Gastrocnemius medialis (tissue), 4 donors: Measurements from ENCODE around the gene GNB3. TPM values are rescaled to one million over a fixed set of nuclear protein-coding genes. Genes with fewer than 3 reads are reported as not detected.

Experiments used
- ATAC-seq, 2 donors: fragments of 150-250 bp; one replicate each; pipeline ENCODE4 v1.9.1; 2016
- DNase-seq, 2 donors: peaks; one replicate each; pipeline ENCODE4 v3.0.0-alpha.2; 2019
- H3K27ac ChIP-seq, 4 donors: fragments of 200-600 bp; sonication (generic); 1 replicate in 1 of 4; 2 replicates in 3 of 4; pipeline ENCODE4 v1.5.1; 2016 to 2018; ENCODE audit warnings: mild to moderate bottlenecking in 2 of 4, moderate library complexity in 1 of 4
- H3K27me3 ChIP-seq, 3 donors: fragments of 200-600 bp; sonication (generic) in 2 of 3; 1 replicate in 1 of 3; 2 replicates in 2 of 3; pipeline versions ENCODE4 v1.5.1 to v1.6.0; 2016 to 2019; ENCODE audit warnings: mild to moderate bottlenecking in 1 of 3, moderate library complexity in 1 of 3
- H3K36me3 ChIP-seq, 2 donors: fragments of 200-600 bp; sonication (generic) in 1 of 2; one replicate each; pipeline ENCODE4 v1.5.1; 2017 to 2018
- H3K4me1 ChIP-seq, 2 donors: fragments of 200-600 bp; sonication (generic) in 1 of 2; one replicate each; pipeline ENCODE4 v1.5.1; 2016 to 2017; ENCODE audit warnings: mild to moderate bottlenecking in 2 of 2
- H3K4me3 ChIP-seq, 4 donors: fragments of 200-600 bp; sonication (generic) in 3 of 4; 1 replicate in 1 of 4; 2 replicates in 3 of 4; pipeline ENCODE4 v1.5.1; 2016 to 2019; ENCODE audit warnings: mild to moderate bottlenecking in 2 of 4
- H3K9me3 ChIP-seq, 3 donors: fragments of 200-600 bp; sonication (generic) in 2 of 3; 1 replicate in 1 of 3; 2 replicates in 2 of 3; pipeline ENCODE4 v1.5.1; 2016 to 2019
- POLR2A ChIP-seq, 2 donors: fragments of 450-650 bp; IDR thresholded peaks; one replicate each; pipeline ENCODE4 v1.6.1; 2017; ENCODE audit warnings: antibody characterized with exemption in 2 of 2, mild to moderate bottlenecking in 2 of 2, moderate library complexity in 2 of 2
- in situ Hi-C, 4 donors: fragments of 200-750 bp; cut with MboI; loops; one replicate each; pipeline versions ENCODE4 v1.15.0 to v1.8.0; 2017; ENCODE audit warnings: low sequenced_read_pairs in 4 of 4
- intact Hi-C: fragments of 100-400 bp; cut with DNase I; formaldehyde crosslinking; loops from one replicate; pipeline ENCODE4 v1.15.1; 2023; ENCODE audit warnings: low total_unique reads
- total RNA-seq, 4 donors: library from RNA; depleted of rRNA; stranded (reverse); fragments of >200 nt; gene quantifications; one replicate each; pipeline versions ENCODE4 v1.1.0 to v1.2.3, GENCODE V29; 2016
- TF ChIP-seq, protein P1 (sequence below), 5 experiments: fragments of 450-650 bp in 3 of 5; fragments of 200-600 bp in 2 of 5; sonication (generic) in 2 of 5; IDR thresholded peaks in 4 of 5; conservative IDR thresholded peaks in 1 of 5; 1 replicate in 4 of 5; 2 replicates in 1 of 5; pipeline ENCODE4 v1.5.1; 2016 to 2019; ENCODE audit warnings: antibody characterized with exemption in 5 of 5, mild to moderate bottlenecking in 3 of 5, moderate library complexity in 3 of 5

The GNB3 gene
- total RNA-seq, 4 donors from 2014 or later: not detected

DNA sequence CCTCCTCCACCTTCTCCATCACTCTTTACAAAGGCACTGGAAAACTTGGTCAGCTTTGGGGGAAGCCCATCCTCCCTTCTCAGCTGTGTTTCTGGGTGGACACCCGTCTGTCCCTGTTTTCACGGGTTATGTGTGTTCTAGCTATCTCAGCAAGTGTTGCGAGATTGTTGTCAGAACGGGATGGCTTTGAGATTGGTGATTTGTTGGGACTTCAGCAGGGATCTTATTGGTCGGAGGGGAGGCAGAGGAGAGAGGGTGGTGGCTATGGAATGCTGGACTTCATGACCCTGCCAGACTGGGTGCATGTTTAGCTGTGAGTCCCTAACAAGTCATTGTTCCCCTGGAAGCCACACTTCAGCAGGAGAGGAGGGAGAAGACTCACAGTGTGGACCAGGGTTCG lies 13.3 kb downstream of the GNB3 start:
- Histone ChIP-seq H3K4me3 (no peak overlapping the region), H3K27ac (peak overlapping the region in 1 of 4 donors; percentile 96), H3K9me3 (no peaks in the 10 kb centered on the region), H3K36me3 (peaks cover 0 to 37% of the 10 kb centered on the region in 2 donors), H3K4me1 (peaks cover 13 to 17% of the 10 kb centered on the region in 2 donors), H3K27me3 (no peaks in the 10 kb centered on the region)
- ATAC-seq (no peak), DNase-seq (no peak)
- TF ChIP-seq, protein P1, sequence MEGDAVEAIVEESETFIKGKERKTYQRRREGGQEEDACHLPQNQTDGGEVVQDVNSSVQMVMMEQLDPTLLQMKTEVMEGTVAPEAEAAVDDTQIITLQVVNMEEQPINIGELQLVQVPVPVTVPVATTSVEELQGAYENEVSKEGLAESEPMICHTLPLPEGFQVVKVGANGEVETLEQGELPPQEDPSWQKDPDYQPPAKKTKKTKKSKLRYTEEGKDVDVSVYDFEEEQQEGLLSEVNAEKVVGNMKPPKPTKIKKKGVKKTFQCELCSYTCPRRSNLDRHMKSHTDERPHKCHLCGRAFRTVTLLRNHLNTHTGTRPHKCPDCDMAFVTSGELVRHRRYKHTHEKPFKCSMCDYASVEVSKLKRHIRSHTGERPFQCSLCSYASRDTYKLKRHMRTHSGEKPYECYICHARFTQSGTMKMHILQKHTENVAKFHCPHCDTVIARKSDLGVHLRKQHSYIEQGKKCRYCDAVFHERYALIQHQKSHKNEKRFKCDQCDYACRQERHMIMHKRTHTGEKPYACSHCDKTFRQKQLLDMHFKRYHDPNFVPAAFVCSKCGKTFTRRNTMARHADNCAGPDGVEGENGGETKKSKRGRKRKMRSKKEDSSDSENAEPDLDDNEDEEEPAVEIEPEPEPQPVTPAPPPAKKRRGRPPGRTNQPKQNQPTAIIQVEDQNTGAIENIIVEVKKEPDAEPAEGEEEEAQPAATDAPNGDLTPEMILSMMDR (IDR thresholded peaks at IDR 0.05 in 4 of 5, conservative IDR thresholded peaks at IDR 0.05 in 1 of 5): no peak
- no peak for TF ChIP-seq POLR2A (IDR thresholded peaks at IDR 0.05)
- intact Hi-C loops (loop anchor here (10.0 kb wide), 1 partner anchor 299 kb away; the partner anchor contains the start of gene IFFO1), in situ Hi-C loops (no loop called here)

- Histone ChIP-seq H3K4me1 (peaks cover 13 to 17% of the 10 kb centered on the region in 2 donors), H3K36me3 (peaks cover 0 to 50% of the 10 kb centered on the region in 2 donors), H3K9me3 (no peaks in the 10 kb centered on the region), H3K4me3 (no peak overlapping the region), H3K27me3 (no peaks in the 10 kb centered on the region), H3K27ac (no peak overlapping the region)
- ATAC-seq: no peak
- no peak for TF ChIP-seq POLR2A (IDR thresholded peaks at IDR 0.05)
- TF ChIP-seq, protein P1 (IDR thresholded peaks at IDR 0.05 in 4 of 5, conservative IDR thresholded peaks at IDR 0.05 in 1 of 5): no peak
- in situ Hi-C loops (no loop called here), intact Hi-C loops (loop anchor here (10.0 kb wide), 1 partner anchor 301 kb away; the partner anchor contains the start of gene IFFO1)
- no peak for DNase-seq
These were observed 14.6 kb downstream of the GNB3 start for GRCh38 chr12:6855322-6855721.

DNA sequence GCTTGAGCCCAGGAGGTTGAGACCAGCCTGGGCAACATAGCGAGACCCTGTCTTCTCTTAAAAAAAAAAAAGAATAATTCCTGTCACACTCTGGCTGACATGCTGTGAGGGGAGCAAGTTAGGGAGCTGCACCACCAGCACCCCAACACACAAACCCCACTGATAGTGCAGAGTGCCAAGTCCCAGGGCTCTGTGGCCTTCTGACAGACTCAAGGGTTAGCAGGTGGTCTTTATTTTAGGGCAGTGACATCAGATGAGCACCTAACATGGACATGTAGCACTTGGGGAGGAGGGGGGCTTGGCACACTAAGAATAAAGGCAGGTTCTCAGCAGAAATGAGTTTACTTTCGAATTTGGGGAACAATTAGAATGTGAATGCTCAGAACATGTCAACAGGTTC lies 18.1 kb downstream of the GNB3 start:
- DNase-seq (no peak), ATAC-seq (no peak)
- H3K4me3 ChIP-seq: no peak overlapping the region
- no peaks in the 10 kb centered on the region for H3K9me3 ChIP-seq
- intact Hi-C loops: loop anchor here (10.0 kb wide), 1 partner anchor 304 kb away; the partner anchor contains the start of gene IFFO1
- in situ Hi-C loops: no loop called here
- H3K27me3 ChIP-seq: no peaks in the 10 kb centered on the region
- peaks cover 0 to 85% of the 10 kb centered on the region in 2 donors for H3K36me3 ChIP-seq
- H3K4me1 ChIP-seq: peaks cover under 1 to 3% of the 10 kb centered on the region in 2 donors
- H3K27ac ChIP-seq: no peak overlapping the region
- TF ChIP-seq, protein P1 (IDR thresholded peaks at IDR 0.05 in 4 of 5, conservative IDR thresholded peaks at IDR 0.05 in 1 of 5): no peak
- no peak for TF ChIP-seq POLR2A (IDR thresholded peaks at IDR 0.05)

DNA sequence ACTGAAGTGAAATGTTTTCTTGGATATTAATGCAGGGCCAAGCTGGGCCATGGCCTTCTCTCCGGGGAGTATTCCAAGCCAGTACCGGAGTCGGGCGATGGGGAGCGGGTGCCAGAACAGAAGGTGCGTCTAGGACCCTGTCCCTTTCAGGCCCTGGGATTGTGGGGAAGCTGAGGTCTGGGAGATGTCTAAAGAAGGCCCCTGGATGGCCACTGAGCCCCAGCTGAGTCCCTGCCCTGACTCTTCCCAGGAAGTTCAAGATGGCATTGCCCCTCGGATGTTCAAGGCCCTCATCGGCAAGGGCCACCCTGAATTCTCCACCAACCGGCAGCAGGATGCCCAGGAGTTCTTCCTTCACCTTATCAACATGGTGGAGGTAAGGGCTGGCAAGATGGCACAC lies 19.4 kb downstream of the GNB3 start:
- intact Hi-C loops: no loop called here
- H3K27ac ChIP-seq: no peak overlapping the region
- no peaks in the 10 kb centered on the region for H3K9me3 ChIP-seq
- TF ChIP-seq POLR2A (IDR thresholded peaks at IDR 0.05): no peak
- TF ChIP-seq, protein P1 (IDR thresholded peaks at IDR 0.05 in 4 of 5, conservative IDR thresholded peaks at IDR 0.05 in 1 of 5): no peak
- no peaks in the 10 kb centered on the region for H3K4me1 ChIP-seq
- in situ Hi-C loops: no loop called here
- ATAC-seq: no peak
- H3K4me3 ChIP-seq: no peak overlapping the region
- DNase-seq: no peak
- peaks cover 0 to 98% of the 10 kb centered on the region in 2 donors for H3K36me3 ChIP-seq
- no peaks in the 10 kb centered on the region for H3K27me3 ChIP-seq

DNA sequence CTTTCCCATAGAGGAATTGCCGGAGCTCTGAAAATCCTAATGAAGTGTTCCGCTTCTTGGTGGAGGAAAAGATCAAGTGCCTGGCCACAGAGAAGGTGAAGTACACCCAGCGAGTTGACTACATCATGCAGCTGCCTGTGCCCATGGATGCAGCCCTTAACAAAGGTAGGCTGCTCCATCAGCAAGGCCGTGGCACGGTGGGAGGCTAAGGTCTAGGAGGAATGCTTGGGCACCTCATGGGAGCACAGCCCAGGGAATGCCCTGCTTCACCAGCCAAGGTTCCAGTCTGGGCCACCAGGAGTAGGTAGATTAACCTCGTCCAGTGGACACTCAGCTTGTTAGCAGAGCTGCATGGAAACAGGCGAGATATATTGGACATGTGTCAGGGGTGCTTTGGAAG lies 20.2 kb downstream of the GNB3 start:
- ATAC-seq (no peak), DNase-seq (no peak)
- H3K27ac ChIP-seq: no peak overlapping the region
- no peak overlapping the region for H3K4me3 ChIP-seq
- no peaks in the 10 kb centered on the region for H3K27me3 ChIP-seq
- no peaks in the 10 kb centered on the region for H3K4me1 ChIP-seq
- H3K36me3 ChIP-seq: peaks cover 0 to 100% of the 10 kb centered on the region in 2 donors
- no peaks in the 10 kb centered on the region for H3K9me3 ChIP-seq
- TF ChIP-seq, protein P1 (IDR thresholded peaks at IDR 0.05 in 4 of 5, conservative IDR thresholded peaks at IDR 0.05 in 1 of 5): no peak
- TF ChIP-seq POLR2A (IDR thresholded peaks at IDR 0.05): no peak
- intact Hi-C loops: no loop called here
- in situ Hi-C loops: no loop called here
